HepG2 (cell line): Measurements from ENCODE around the gene DNAJC4. TPM values are rescaled to one million over a fixed set of nuclear protein-coding genes. Genes with fewer than 3 reads are reported as not detected.

ENCODE experiments used
- ATAC-seq: fragments of 200-7000 bp; cut with Tn5 transposase; 3 replicates; pipeline ENCODE4 v1.9.1; 2020; ENCODE audit warnings: mild to moderate bottlenecking, moderate library complexity
- BruUV-seq: library from RNA; stranded (reverse); fragments of 400-500 nt; replicated peaks from 2 replicates; lab custom pipeline; 2021; lab: Mats Ljungman, UMichigan
- CTCF ChIA-PET: fragments of 300-600 bp; formaldehyde crosslinking; extraction: SDS; loops from one replicate; lab custom pipeline; 2021; ENCODE audit warnings: low total read pairs, inconsistent platforms, low intra/inter-chr PET ratio; lab: Yijun Ruan, JAX
- POLR2A ChIA-PET: fragments of 350-600 bp; sonication (Branson Sonifier 250); formaldehyde crosslinking; loops from one replicate; lab custom pipeline; 2020; ENCODE audit warnings: antibody characterized with exemption, inconsistent platforms; lab: Yijun Ruan, JAX
- DNase-seq: peaks from one replicate; pipeline ENCODE4 v3.0.0-alpha.2; 2015; ENCODE audit warnings: low spot score
- FAIRE-seq: peaks from 3 replicates; lab custom pipeline; 2011; peaks lifted over from hg19 to GRCh38; lab: Jason Lieb, UNC
- H2AFZ ChIP-seq: one replicate; pipeline ENCODE4 v1.6.1; 2011; ENCODE audit warnings: low read length, inconsistent platforms
- H3K27ac ChIP-seq: fragments of 300-600 bp; 3 replicates; pipeline ENCODE4 v1.8.0; 2011; ENCODE audit warnings: mixed run types, mild to moderate bottlenecking, mixed read lengths, low read length, inconsistent platforms; ENCODE audit not compliant: insufficient read depth; ENCODE audit errors: extremely low read length
- H3K27me3 ChIP-seq, 2 experiments: fragments of 200-600 bp in 1 of 2; 2 replicates in 1 of 2; 3 replicates in 1 of 2; pipeline versions ENCODE4 v1.6.0 to v1.8.0; 2011; ENCODE audit warnings: low read length in 2 of 2, mild to moderate bottlenecking in 2 of 2, moderate library complexity in 2 of 2, inconsistent platforms in 1 of 2; ENCODE audit not compliant: insufficient read depth in 2 of 2, control insufficient read depth in 1 of 2
- H3K36me3 ChIP-seq, 2 experiments: fragments of 200-600 bp in 1 of 2; replicated peaks in 1 of 2; 2 replicates in 1 of 2; 3 replicates in 1 of 2; pipeline versions ENCODE4 v1.5.1 to v1.8.0; 2011; ENCODE audit warnings: low read length in 2 of 2, inconsistent platforms in 1 of 2; ENCODE audit not compliant: insufficient read depth in 2 of 2, control insufficient read depth in 1 of 2
- H3K4me1 ChIP-seq: 2 replicates; pipeline ENCODE4 v1.5.1; 2012; ENCODE audit warnings: low read length, inconsistent platforms; ENCODE audit not compliant: insufficient read depth
- H3K4me2 ChIP-seq: 2 replicates; pipeline ENCODE4 v1.6.0; 2011; ENCODE audit warnings: low read depth, low read length, inconsistent platforms
- H3K4me3 ChIP-seq, 3 experiments: fragments of 200-600 bp in 1 of 3; sonication (generic), shearing (Covaris generic) in 1 of 3; replicated peaks in 1 of 3; 2 replicates each; pipeline ENCODE4 v1.5.1; 2011 to 2016; ENCODE audit warnings: low read length in 3 of 3, inconsistent platforms in 2 of 3, low read depth in 2 of 3, mild to moderate bottlenecking in 2 of 3, control low read depth in 1 of 3, mixed read lengths in 1 of 3; ENCODE audit not compliant: insufficient read depth in 1 of 3
- H3K79me2 ChIP-seq: one replicate; pipeline ENCODE4 v1.6.1; 2011; ENCODE audit warnings: low read length, inconsistent platforms; ENCODE audit not compliant: insufficient read depth
- H3K9ac ChIP-seq: 2 replicates; pipeline ENCODE4 v1.6.0; 2011; ENCODE audit warnings: mild to moderate bottlenecking, low read depth, low read length, inconsistent platforms; ENCODE audit not compliant: insufficient read depth
- H3K9me3 ChIP-seq: 2 replicates; pipeline ENCODE4 v1.5.1; 2012; ENCODE audit warnings: mild to moderate bottlenecking, low read length
- H4K20me1 ChIP-seq: 2 replicates; pipeline ENCODE4 v1.6.0; 2011; ENCODE audit warnings: inconsistent platforms, mild to moderate bottlenecking, low read length, moderate library complexity; ENCODE audit not compliant: insufficient read depth
- ARNT ChIP-seq: fragments of 450-650 bp; IDR thresholded peaks from 2 replicates; pipeline ENCODE4 v1.6.1; 2017
- CBX1 ChIP-seq: IDR thresholded peaks from one replicate; pipeline ENCODE4 v1.6.1; 2016; ENCODE audit warnings: antibody characterized with exemption, low read depth
- EHMT2 ChIP-seq: fragments of 200-600 bp; sonication (generic); IDR thresholded peaks from 2 replicates; pipeline ENCODE4 v1.7.0; 2017; ENCODE audit warnings: antibody characterized with exemption, low read depth, low read length, borderline replicate concordance
- HOXA5 ChIP-seq: sonication (generic); formaldehyde crosslinking; IDR thresholded peaks from 2 replicates; pipeline ENCODE4 v1.4.0; 2020; ENCODE audit warnings: missing genetic modification reagents
- JDP2 ChIP-seq: sonication (generic); formaldehyde crosslinking; IDR thresholded peaks from 2 replicates; pipeline ENCODE4 v1.8.1; 2022; ENCODE audit warnings: missing genetic modification reagents, borderline replicate concordance
- MYNN ChIP-seq: sonication (generic); formaldehyde crosslinking; IDR thresholded peaks from 2 replicates; pipeline ENCODE4 v1.4.0; 2020; ENCODE audit warnings: mild to moderate bottlenecking, low read depth, missing genetic modification reagents
- NR3C1 ChIP-seq: sonication (generic); formaldehyde crosslinking; IDR thresholded peaks from 2 replicates; pipeline ENCODE4 v1.4.0; 2020; ENCODE audit warnings: missing genetic modification reagents
- TRIM22 ChIP-seq: fragments of 450-650 bp; IDR thresholded peaks from 2 replicates; pipeline ENCODE4 v1.6.1; 2017
- ZBTB38 ChIP-seq: sonication (generic); formaldehyde crosslinking; IDR thresholded peaks from 2 replicates; pipeline ENCODE4 v1.5.1; 2020; ENCODE audit warnings: mild to moderate bottlenecking, missing genetic modification reagents
- ZFP37 ChIP-seq: sonication (generic); formaldehyde crosslinking; IDR thresholded peaks from 2 replicates; pipeline ENCODE4 v1.4.0; 2020; ENCODE audit warnings: missing genetic modification reagents, borderline replicate concordance
- ZNF354B ChIP-seq: sonication (generic); formaldehyde crosslinking; IDR thresholded peaks from 2 replicates; pipeline ENCODE4 v1.8.0; 2022; ENCODE audit warnings: mild to moderate bottlenecking, missing genetic modification reagents
- ZNF431 ChIP-seq: sonication (generic); formaldehyde crosslinking; IDR thresholded peaks from 2 replicates; pipeline ENCODE4 v1.9.0; 2022; ENCODE audit warnings: missing genetic modification reagents, low read depth, mild to moderate bottlenecking, borderline replicate concordance
- ZNF670 ChIP-seq: sonication (generic); formaldehyde crosslinking; IDR thresholded peaks from 2 replicates; pipeline ENCODE4 v1.8.0; 2022; ENCODE audit warnings: mild to moderate bottlenecking, missing genetic modification reagents, borderline replicate concordance
- WGBS: methylation state at CpG from one replicate; pipeline ENCODE4 v1.1.6; 2017; ENCODE audit warnings: low lambda C conversion rate; 5-methylcytosine and 5-hydroxymethylcytosine counted together
- in situ Hi-C: cut with HindIII; loops from 2 replicates; pipeline ENCODE4 v1.10.0; 2017; ENCODE audit warnings: low pct_unique_long_range_greater_than_20kb; ENCODE audit not compliant: extremely low pct_ligation_motif_present
- intact Hi-C: fragments of 100-400 bp; cut with micrococcal nuclease; formaldehyde crosslinking; loops from one replicate; pipeline ENCODE4 v1.10.0; 2022; ENCODE audit not compliant: unreplicated experiment
- polyA plus RNA-seq, 8 experiments: library from polyadenylated mRNA; depleted of rRNA in 3 of 8; stranded (reverse) in 7 of 8; unstranded in 1 of 8; fragments of >200 nt; fragmentation: Illumina TruSeq in 4 of 8; extraction: Trizol in 4 of 8; gene quantifications; 2 replicates each; pipeline versions ENCODE4 v1.2.1 to v1.2.3, GENCODE V29; 2011 to 2016; ENCODE audit warnings: low read depth in 4 of 8, missing spikeins in 1 of 8, mixed read lengths in 1 of 8; ENCODE audit not compliant: insufficient read depth in 1 of 8
- total RNA-seq, 5 experiments: library from RNA; depleted of rRNA; stranded (reverse); fragments of >200 nt; fragmentation: Illumina TruSeq; extraction: Trizol; gene quantifications; 2 replicates each; pipeline ENCODE4 v1.2.3, GENCODE V29; 2016; ENCODE audit warnings: low read depth in 1 of 5
- TF ChIP-seq, protein P1 (sequence below): sonication (generic); formaldehyde crosslinking; IDR thresholded peaks from 2 replicates; pipeline ENCODE4 v1.5.1; 2020; ENCODE audit warnings: mild to moderate bottlenecking, missing genetic modification reagents, moderate library complexity
- TF ChIP-seq, protein P2 (sequence below): IDR thresholded peaks from 2 replicates; pipeline ENCODE4 v1.4.0; 2020; ENCODE audit warnings: mild to moderate bottlenecking, missing genetic modification reagents

Gene DNAJC4
- total and polyA plus RNA-seq, 2 of the 13 experiments (the other 11 are each of a cell fraction or from before 2014, with no cell fraction given), result 10.3 to 60.8 TPM

- ChIA-PET POLR2A (interaction anchor here (0.8 to 2.7 kb wide), 29 partner anchors 10 to 1344 kb away, joined by 3 to 31 read pairs (median 6); partner anchors contain the start of genes BAD, ESRRA, FERMT3 and FKBP2), CTCF (no interaction called here)
- 5% methylated on average over 4 of the region's 52 CpGs for WGBS
- H3K4me2 ChIP-seq, result peak overlapping the region; percentile 88
- H4K20me1 ChIP-seq, result peaks cover 15% of the 10 kb centered on the region
- no peaks in the 10 kb centered on the region for H3K79me2 ChIP-seq
- no peaks in the 10 kb centered on the region for H3K27me3 ChIP-seq
- peaks cover 2 to 3% of the 10 kb centered on the region in 2 experiments; a peak in 2 of 5 replicates for H3K36me3 ChIP-seq
- TSS peak; percentile 85 for BruUV-seq
- H3K9ac ChIP-seq, result peak overlapping the region; percentile 80
- no peak overlapping the region for H2AFZ ChIP-seq
- H3K27ac ChIP-seq, result peak overlapping the region; percentile 83
- peaks cover 46% of the 10 kb centered on the region for H3K4me1 ChIP-seq
- in situ Hi-C loops (no loop called here), intact Hi-C loops (loop anchor here (5.0 to 10.0 kb wide), 2 partner anchors 57 to 120 kb away; partner anchors contain the start of genes CATSPERZ, ESRRA and FKBP2)
- H3K9me3 ChIP-seq, result no peaks in the 10 kb centered on the region
- FAIRE-seq (no peak), DNase-seq (peak; percentile 79), ATAC-seq (peak; percentile 60)
- H3K4me3 ChIP-seq, result peak overlapping the region; percentile 60 to 75 (median 60)
- TF ChIP-seq TRIM22 (no peak), EHMT2 (no peak), ZFP37 (CRISPR knock-in tag) (peak; percentile 60; the same call in 1 of the 2 replicates), ZBTB38 (peak; percentile 84), ARNT (no peak), ZNF431 (peak; percentile 94), NR3C1 (CRISPR knock-in tag) (no peak), CBX1 (no peak), ZNF354B (CRISPR knock-in tag) (peak; percentile 85), JDP2 (CRISPR knock-in tag) (no peak), MYNN (CRISPR knock-in tag) (no peak), ZNF670 (CRISPR knock-in tag) (peak; percentile 93; the same call in 1 of the 2 replicates), HOXA5 (CRISPR knock-in tag) (peak; percentile 97)
- TF ChIP-seq, protein P1, sequence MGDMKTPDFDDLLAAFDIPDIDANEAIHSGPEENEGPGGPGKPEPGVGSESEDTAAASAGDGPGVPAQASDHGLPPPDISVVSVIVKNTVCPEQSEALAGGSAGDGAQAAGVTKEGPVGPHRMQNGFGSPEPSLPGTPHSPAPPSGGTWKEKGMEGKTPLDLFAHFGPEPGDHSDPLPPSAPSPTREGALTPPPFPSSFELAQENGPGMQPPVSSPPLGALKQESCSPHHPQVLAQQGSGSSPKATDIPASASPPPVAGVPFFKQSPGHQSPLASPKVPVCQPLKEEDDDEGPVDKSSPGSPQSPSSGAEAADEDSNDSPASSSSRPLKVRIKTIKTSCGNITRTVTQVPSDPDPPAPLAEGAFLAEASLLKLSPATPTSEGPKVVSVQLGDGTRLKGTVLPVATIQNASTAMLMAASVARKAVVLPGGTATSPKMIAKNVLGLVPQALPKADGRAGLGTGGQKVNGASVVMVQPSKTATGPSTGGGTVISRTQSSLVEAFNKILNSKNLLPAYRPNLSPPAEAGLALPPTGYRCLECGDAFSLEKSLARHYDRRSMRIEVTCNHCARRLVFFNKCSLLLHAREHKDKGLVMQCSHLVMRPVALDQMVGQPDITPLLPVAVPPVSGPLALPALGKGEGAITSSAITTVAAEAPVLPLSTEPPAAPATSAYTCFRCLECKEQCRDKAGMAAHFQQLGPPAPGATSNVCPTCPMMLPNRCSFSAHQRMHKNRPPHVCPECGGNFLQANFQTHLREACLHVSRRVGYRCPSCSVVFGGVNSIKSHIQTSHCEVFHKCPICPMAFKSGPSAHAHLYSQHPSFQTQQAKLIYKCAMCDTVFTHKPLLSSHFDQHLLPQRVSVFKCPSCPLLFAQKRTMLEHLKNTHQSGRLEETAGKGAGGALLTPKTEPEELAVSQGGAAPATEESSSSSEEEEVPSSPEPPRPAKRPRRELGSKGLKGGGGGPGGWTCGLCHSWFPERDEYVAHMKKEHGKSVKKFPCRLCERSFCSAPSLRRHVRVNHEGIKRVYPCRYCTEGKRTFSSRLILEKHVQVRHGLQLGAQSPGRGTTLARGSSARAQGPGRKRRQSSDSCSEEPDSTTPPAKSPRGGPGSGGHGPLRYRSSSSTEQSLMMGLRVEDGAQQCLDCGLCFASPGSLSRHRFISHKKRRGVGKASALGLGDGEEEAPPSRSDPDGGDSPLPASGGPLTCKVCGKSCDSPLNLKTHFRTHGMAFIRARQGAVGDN (CRISPR knock-in tag), result peak; percentile 100
- TF ChIP-seq, protein P2, sequence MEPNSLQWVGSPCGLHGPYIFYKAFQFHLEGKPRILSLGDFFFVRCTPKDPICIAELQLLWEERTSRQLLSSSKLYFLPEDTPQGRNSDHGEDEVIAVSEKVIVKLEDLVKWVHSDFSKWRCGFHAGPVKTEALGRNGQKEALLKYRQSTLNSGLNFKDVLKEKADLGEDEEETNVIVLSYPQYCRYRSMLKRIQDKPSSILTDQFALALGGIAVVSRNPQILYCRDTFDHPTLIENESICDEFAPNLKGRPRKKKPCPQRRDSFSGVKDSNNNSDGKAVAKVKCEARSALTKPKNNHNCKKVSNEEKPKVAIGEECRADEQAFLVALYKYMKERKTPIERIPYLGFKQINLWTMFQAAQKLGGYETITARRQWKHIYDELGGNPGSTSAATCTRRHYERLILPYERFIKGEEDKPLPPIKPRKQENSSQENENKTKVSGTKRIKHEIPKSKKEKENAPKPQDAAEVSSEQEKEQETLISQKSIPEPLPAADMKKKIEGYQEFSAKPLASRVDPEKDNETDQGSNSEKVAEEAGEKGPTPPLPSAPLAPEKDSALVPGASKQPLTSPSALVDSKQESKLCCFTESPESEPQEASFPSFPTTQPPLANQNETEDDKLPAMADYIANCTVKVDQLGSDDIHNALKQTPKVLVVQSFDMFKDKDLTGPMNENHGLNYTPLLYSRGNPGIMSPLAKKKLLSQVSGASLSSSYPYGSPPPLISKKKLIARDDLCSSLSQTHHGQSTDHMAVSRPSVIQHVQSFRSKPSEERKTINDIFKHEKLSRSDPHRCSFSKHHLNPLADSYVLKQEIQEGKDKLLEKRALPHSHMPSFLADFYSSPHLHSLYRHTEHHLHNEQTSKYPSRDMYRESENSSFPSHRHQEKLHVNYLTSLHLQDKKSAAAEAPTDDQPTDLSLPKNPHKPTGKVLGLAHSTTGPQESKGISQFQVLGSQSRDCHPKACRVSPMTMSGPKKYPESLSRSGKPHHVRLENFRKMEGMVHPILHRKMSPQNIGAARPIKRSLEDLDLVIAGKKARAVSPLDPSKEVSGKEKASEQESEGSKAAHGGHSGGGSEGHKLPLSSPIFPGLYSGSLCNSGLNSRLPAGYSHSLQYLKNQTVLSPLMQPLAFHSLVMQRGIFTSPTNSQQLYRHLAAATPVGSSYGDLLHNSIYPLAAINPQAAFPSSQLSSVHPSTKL, result peak; percentile 76
Observed at GRCh38 chr11:64185175-64185692, 45.1 kb upstream of the DNAJC4 start.
